WTC11 (cell line): Measurements from ENCODE around the gene VAMP3. TPM values are rescaled to one million over a fixed set of nuclear protein-coding genes. Genes with fewer than 3 reads are reported as not detected.

Experiments used
- ATAC-seq: fragments of 200-7000 bp; cut with Tn5 transposase; 2 replicates; pipeline ENCODE4 v1.10.0; 2021; ENCODE audit warnings: mild to moderate bottlenecking, moderate library complexity
- CTCF ChIA-PET: fragments of 300-600 bp; sonication (Branson Sonifier 250); formaldehyde crosslinking; loops from one replicate; lab custom pipeline; 2021; ENCODE audit warnings: antibody characterized with exemption; lab: Charles Lee
- POLR2A ChIA-PET: fragments of 350-600 bp; sonication (Branson Sonifier 250); formaldehyde crosslinking; loops from one replicate; lab custom pipeline; 2021; ENCODE audit warnings: antibody characterized with exemption; lab: Charles Lee
- DNase-seq: peaks from one replicate; pipeline ENCODE4 v3.0.0; 2021; ENCODE audit warnings: low spot score
- H3K27ac Mint-ChIP-seq: 2 replicates; pipeline ENCODE4 v1.8.0; 2021; ENCODE audit warnings: mixed read lengths
- H3K27me3 Mint-ChIP-seq: 2 replicates; pipeline ENCODE4 v1.8.0; 2021; ENCODE audit warnings: low read depth, mild to moderate bottlenecking, moderate library complexity, mixed read lengths
- H3K36me3 Mint-ChIP-seq: 2 replicates; pipeline ENCODE4 v1.8.0; 2021; ENCODE audit warnings: mixed read lengths
- H3K4me1 Mint-ChIP-seq: 2 replicates; pipeline ENCODE4 v1.8.0; 2022; ENCODE audit warnings: mixed read lengths
- H3K4me3 Mint-ChIP-seq: 2 replicates; pipeline ENCODE4 v1.8.0; 2021; ENCODE audit warnings: mild to moderate bottlenecking, moderate library complexity, mixed read lengths
- H3K9me3 Mint-ChIP-seq: 2 replicates; pipeline ENCODE4 v1.8.0; 2021; ENCODE audit warnings: mixed read lengths
- CBFB ChIP-seq: sonication (generic); formaldehyde crosslinking; IDR thresholded peaks from 2 replicates; pipeline ENCODE4 v1.8.1; 2022; ENCODE audit warnings: mild to moderate bottlenecking, low read depth, missing genetic modification reagents
- CREM ChIP-seq: sonication (generic); formaldehyde crosslinking; IDR thresholded peaks from 2 replicates; pipeline ENCODE4 v1.8.1; 2022; ENCODE audit warnings: mild to moderate bottlenecking, missing genetic modification reagents, moderate library complexity
- EMX1 ChIP-seq: fragments of 250-450 bp; sonication (Bioruptor Pico); IDR thresholded peaks from 2 replicates; pipeline ENCODE4 v1.8.0; 2021; ENCODE audit warnings: mild to moderate bottlenecking
- FOXP1 ChIP-seq: sonication (generic); formaldehyde crosslinking; IDR thresholded peaks from 2 replicates; pipeline ENCODE4 v1.8.0; 2022; ENCODE audit warnings: missing genetic modification reagents, mild to moderate bottlenecking, moderate library complexity, borderline replicate concordance
- GABPB1 ChIP-seq: sonication (generic); formaldehyde crosslinking; IDR thresholded peaks from 2 replicates; pipeline ENCODE4 v1.8.1; 2023; ENCODE audit warnings: mild to moderate bottlenecking, missing genetic modification reagents
- GTF2I ChIP-seq: fragments of 250-450 bp; sonication (Bioruptor Pico); conservative IDR thresholded peaks from 2 replicates; pipeline ENCODE4 v1.4.0; 2021; ENCODE audit warnings: mild to moderate bottlenecking
- NFE2L1 ChIP-seq: sonication (generic); formaldehyde crosslinking; IDR thresholded peaks from 2 replicates; pipeline ENCODE4 v1.8.1; 2023; ENCODE audit warnings: missing genetic modification reagents
- NR1H2 ChIP-seq: sonication (generic); formaldehyde crosslinking; IDR thresholded peaks from 2 replicates; pipeline ENCODE4 v1.9.0; 2021; ENCODE audit warnings: mild to moderate bottlenecking, moderate library complexity, missing genetic modification reagents
- NR3C1 ChIP-seq: sonication (generic); formaldehyde crosslinking; conservative IDR thresholded peaks from 2 replicates; pipeline ENCODE4 v1.8.1; 2023; ENCODE audit warnings: low read depth, mild to moderate bottlenecking, missing genetic modification reagents
- OVOL2 ChIP-seq: fragments of 250-450 bp; sonication (Bioruptor Pico); IDR thresholded peaks from 2 replicates; pipeline ENCODE4 v1.9.0; 2021; ENCODE audit warnings: mild to moderate bottlenecking, borderline replicate concordance
- TEAD4 ChIP-seq: sonication (generic); formaldehyde crosslinking; IDR thresholded peaks from 2 replicates; pipeline ENCODE4 v1.8.0; 2022; ENCODE audit warnings: mild to moderate bottlenecking, missing genetic modification reagents
- TP53 ChIP-seq: sonication (generic); formaldehyde crosslinking; IDR thresholded peaks from 2 replicates; pipeline ENCODE4 v1.8.1; 2023; ENCODE audit warnings: mild to moderate bottlenecking, missing genetic modification reagents
- ZBTB21 ChIP-seq: sonication (generic); formaldehyde crosslinking; IDR thresholded peaks from 2 replicates; pipeline ENCODE4 v1.8.1; 2023; ENCODE audit warnings: mild to moderate bottlenecking, missing genetic modification reagents, borderline replicate concordance
- ZNF138 ChIP-seq: sonication (generic); formaldehyde crosslinking; conservative IDR thresholded peaks from 2 replicates; pipeline ENCODE4 v1.8.1; 2022; ENCODE audit warnings: mild to moderate bottlenecking, moderate library complexity, missing genetic modification reagents
- ZNF263 ChIP-seq: sonication (generic); formaldehyde crosslinking; IDR thresholded peaks from 2 replicates; pipeline ENCODE4 v1.8.1; 2022; ENCODE audit warnings: low read depth, mild to moderate bottlenecking, moderate library complexity, missing genetic modification reagents
- total RNA-seq: library from RNA; stranded (reverse); gene quantifications from 3 replicates; pipeline ENCODE4 v1.2.3, GENCODE V29; 2021
- TF ChIP-seq, protein P1 (sequence below): sonication (generic); formaldehyde crosslinking; IDR thresholded peaks from 2 replicates; pipeline ENCODE4 v1.8.1; 2022; ENCODE audit warnings: low read depth, missing genetic modification reagents, borderline replicate concordance
- TF ChIP-seq, protein P2 (sequence below): sonication (generic); formaldehyde crosslinking; IDR thresholded peaks from 2 replicates; pipeline ENCODE4 v1.8.0; 2022; ENCODE audit warnings: mild to moderate bottlenecking, missing genetic modification reagents
- TF ChIP-seq, protein P3 (sequence below): fragments of 250-450 bp; sonication (Bioruptor Pico); IDR thresholded peaks from 2 replicates; pipeline ENCODE4 v1.9.0; 2021; ENCODE audit warnings: mild to moderate bottlenecking
- TF ChIP-seq, protein P4 (sequence below): fragments of 250-450 bp; sonication (Bioruptor Pico); IDR thresholded peaks from 2 replicates; pipeline ENCODE4 v1.9.0; 2021; ENCODE audit warnings: mild to moderate bottlenecking
- TF ChIP-seq, protein P5 (sequence below): sonication (generic); formaldehyde crosslinking; IDR thresholded peaks from 2 replicates; pipeline ENCODE4 v1.8.0; 2022; ENCODE audit warnings: mild to moderate bottlenecking, missing genetic modification reagents
- TF ChIP-seq, protein P6 (sequence below): sonication (generic); formaldehyde crosslinking; IDR thresholded peaks from 2 replicates; pipeline ENCODE4 v1.8.1; 2022; ENCODE audit warnings: mild to moderate bottlenecking, moderate library complexity, missing genetic modification reagents
- TF ChIP-seq, protein P7 (sequence below): sonication (generic); formaldehyde crosslinking; conservative IDR thresholded peaks from 2 replicates; pipeline ENCODE4 v1.8.1; 2023; ENCODE audit warnings: mild to moderate bottlenecking, low read depth, missing genetic modification reagents, moderate library complexity
- TF ChIP-seq, protein P8 (sequence below): sonication (generic); formaldehyde crosslinking; IDR thresholded peaks from 2 replicates; pipeline ENCODE4 v1.8.0; 2022; ENCODE audit warnings: mild to moderate bottlenecking, missing genetic modification reagents

The VAMP3 gene
- total RNA-seq, 1 experiment from 2014 or later = 40.2 TPM

DNA sequence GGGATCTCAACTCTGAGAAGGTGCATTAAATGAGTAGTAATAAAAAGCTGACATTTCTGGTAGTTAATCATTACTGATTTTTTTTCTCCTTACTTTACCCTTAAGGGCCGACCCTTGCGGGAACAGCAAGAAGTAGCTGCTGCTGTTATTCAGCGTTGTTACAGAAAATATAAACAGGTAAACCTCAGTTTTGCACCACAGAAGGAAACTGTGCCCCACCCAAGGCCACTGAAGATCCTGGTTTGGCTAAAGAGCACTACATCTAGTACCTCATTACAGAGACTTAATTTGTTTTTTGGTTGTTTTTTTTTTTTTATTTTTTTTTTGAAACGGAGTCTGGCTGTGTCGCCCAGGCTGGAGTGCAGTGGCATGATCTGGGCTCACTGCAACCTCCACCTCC lies 23.5 kb upstream of the VAMP3 start:
- Mint-ChIP-seq H3K27me3 (no peaks in the 10 kb centered on the region), H3K4me3 (no peak overlapping the region), H3K4me1 (peaks cover 10% of the 10 kb centered on the region), H3K36me3 (peaks cover 8% of the 10 kb centered on the region), H3K27ac (no peak overlapping the region), H3K9me3 (no peaks in the 10 kb centered on the region)
- TF ChIP-seq ZBTB21 (CRISPR knock-in tag) (no peak), TEAD4 (no peak)
- TF ChIP-seq, protein P1, sequence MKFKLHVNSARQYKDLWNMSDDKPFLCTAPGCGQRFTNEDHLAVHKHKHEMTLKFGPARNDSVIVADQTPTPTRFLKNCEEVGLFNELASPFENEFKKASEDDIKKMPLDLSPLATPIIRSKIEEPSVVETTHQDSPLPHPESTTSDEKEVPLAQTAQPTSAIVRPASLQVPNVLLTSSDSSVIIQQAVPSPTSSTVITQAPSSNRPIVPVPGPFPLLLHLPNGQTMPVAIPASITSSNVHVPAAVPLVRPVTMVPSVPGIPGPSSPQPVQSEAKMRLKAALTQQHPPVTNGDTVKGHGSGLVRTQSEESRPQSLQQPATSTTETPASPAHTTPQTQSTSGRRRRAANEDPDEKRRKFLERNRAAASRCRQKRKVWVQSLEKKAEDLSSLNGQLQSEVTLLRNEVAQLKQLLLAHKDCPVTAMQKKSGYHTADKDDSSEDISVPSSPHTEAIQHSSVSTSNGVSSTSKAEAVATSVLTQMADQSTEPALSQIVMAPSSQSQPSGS (CRISPR knock-in tag) = no peak
- TF ChIP-seq, protein P2, sequence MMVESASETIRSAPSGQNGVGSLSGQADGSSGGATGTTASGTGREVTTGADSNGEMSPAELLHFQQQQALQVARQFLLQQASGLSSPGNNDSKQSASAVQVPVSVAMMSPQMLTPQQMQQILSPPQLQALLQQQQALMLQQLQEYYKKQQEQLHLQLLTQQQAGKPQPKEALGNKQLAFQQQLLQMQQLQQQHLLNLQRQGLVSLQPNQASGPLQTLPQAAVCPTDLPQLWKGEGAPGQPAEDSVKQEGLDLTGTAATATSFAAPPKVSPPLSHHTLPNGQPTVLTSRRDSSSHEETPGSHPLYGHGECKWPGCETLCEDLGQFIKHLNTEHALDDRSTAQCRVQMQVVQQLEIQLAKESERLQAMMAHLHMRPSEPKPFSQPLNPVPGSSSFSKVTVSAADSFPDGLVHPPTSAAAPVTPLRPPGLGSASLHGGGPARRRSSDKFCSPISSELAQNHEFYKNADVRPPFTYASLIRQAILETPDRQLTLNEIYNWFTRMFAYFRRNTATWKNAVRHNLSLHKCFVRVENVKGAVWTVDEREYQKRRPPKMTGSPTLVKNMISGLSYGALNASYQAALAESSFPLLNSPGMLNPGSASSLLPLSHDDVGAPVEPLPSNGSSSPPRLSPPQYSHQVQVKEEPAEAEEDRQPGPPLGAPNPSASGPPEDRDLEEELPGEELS (CRISPR knock-in tag) = no peak
- POLR2A ChIA-PET = no interaction called here
- ATAC-seq (no peak), DNase-seq (no peak)
- CTCF ChIA-PET = interaction anchor here (0.6 to 8.9 kb wide), 2 partner anchors 79 to 568 kb away, joined by 4 to 502 read pairs; no protein-coding TSS in a partner anchor

DNA sequence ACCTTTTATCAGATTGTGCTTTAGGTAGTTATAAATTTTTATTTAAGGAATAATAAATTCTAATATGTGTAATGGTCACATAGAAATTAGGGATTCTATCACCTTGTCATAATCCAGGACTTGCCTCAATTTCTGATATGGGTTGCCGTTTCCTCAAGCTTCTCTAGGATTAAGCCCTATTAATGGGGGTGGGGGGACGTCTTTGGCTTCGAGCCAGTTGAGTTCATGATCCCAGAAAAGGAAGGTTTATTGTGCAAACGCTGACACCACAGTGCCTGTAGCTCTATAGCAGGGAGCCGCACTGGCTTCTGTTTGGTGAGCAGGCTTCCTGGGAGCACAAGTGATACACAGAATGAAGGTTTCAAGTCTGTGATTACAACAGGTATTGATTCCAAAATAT lies 22.0 kb upstream of the VAMP3 start:
- H3K4me1 Mint-ChIP-seq = peaks cover 18% of the 10 kb centered on the region
- H3K9me3 Mint-ChIP-seq = no peaks in the 10 kb centered on the region
- H3K4me3 Mint-ChIP-seq = no peak overlapping the region
- ATAC-seq (no peak), DNase-seq (no peak)
- POLR2A ChIA-PET = no interaction called here
- no peaks in the 10 kb centered on the region for H3K27me3 Mint-ChIP-seq
- no peak overlapping the region for H3K27ac Mint-ChIP-seq
- CTCF ChIA-PET = interaction anchor here (8.9 kb wide), 1 partner anchor 80 kb away, joined by 502 read pairs; no protein-coding TSS in a partner anchor
- TF ChIP-seq, protein P3, sequence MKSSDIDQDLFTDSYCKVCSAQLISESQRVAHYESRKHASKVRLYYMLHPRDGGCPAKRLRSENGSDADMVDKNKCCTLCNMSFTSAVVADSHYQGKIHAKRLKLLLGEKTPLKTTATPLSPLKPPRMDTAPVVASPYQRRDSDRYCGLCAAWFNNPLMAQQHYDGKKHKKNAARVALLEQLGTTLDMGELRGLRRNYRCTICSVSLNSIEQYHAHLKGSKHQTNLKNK = no peak
- TF ChIP-seq, protein P4, sequence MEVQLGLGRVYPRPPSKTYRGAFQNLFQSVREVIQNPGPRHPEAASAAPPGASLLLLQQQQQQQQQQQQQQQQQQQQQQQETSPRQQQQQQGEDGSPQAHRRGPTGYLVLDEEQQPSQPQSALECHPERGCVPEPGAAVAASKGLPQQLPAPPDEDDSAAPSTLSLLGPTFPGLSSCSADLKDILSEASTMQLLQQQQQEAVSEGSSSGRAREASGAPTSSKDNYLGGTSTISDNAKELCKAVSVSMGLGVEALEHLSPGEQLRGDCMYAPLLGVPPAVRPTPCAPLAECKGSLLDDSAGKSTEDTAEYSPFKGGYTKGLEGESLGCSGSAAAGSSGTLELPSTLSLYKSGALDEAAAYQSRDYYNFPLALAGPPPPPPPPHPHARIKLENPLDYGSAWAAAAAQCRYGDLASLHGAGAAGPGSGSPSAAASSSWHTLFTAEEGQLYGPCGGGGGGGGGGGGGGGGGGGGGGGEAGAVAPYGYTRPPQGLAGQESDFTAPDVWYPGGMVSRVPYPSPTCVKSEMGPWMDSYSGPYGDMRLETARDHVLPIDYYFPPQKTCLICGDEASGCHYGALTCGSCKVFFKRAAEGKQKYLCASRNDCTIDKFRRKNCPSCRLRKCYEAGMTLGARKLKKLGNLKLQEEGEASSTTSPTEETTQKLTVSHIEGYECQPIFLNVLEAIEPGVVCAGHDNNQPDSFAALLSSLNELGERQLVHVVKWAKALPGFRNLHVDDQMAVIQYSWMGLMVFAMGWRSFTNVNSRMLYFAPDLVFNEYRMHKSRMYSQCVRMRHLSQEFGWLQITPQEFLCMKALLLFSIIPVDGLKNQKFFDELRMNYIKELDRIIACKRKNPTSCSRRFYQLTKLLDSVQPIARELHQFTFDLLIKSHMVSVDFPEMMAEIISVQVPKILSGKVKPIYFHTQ = no peak
- TF ChIP-seq, protein P5, sequence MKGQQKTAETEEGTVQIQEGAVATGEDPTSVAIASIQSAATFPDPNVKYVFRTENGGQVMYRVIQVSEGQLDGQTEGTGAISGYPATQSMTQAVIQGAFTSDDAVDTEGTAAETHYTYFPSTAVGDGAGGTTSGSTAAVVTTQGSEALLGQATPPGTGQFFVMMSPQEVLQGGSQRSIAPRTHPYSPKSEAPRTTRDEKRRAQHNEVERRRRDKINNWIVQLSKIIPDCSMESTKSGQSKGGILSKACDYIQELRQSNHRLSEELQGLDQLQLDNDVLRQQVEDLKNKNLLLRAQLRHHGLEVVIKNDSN = no peak
- TF ChIP-seq FOXP1 (no peak), ZNF263 (CRISPR knock-in tag) (no peak), OVOL2 (CRISPR knock-in tag) (no peak), NR3C1 (no peak), ZNF138 (CRISPR knock-in tag) (no peak), TP53 (no peak), NFE2L1 (no peak), CBFB (no peak)
- H3K36me3 Mint-ChIP-seq = peaks cover 8% of the 10 kb centered on the region

DNA sequence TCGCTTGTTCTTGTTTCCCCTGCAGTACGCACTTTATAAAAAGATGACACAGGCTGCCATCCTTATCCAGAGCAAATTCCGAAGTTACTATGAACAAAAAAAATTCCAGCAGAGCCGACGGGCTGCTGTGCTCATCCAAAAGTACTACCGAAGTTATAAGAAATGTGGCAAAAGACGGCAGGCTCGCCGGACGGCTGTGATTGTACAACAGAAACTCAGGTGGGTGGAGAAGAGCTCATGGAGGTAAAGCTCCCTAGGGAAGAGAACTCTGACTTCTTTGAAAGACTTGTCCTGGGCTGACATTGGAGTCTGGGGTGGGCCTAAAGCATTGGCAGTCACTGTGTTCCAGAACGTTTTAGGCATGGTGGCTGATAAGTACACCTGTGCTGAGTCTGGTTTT lies 19.9 kb upstream of the VAMP3 start:
- Mint-ChIP-seq H3K36me3 (no peaks in the 10 kb centered on the region), H3K9me3 (no peaks in the 10 kb centered on the region), H3K27ac (no peak overlapping the region), H3K27me3 (no peaks in the 10 kb centered on the region), H3K4me1 (peaks cover 24% of the 10 kb centered on the region), H3K4me3 (no peak overlapping the region)
- CTCF ChIA-PET = interaction anchor here (0.7 to 8.9 kb wide), 4 partner anchors 10 to 516 kb away, joined by 3 to 502 read pairs (median 35); no protein-coding TSS in a partner anchor
- POLR2A ChIA-PET = no interaction called here
- ATAC-seq (no peak), DNase-seq (no peak)
- TF ChIP-seq OVOL2 (CRISPR knock-in tag) (no peak), NR1H2 (CRISPR knock-in tag) (no peak), ZBTB21 (CRISPR knock-in tag) (no peak), CREM (CRISPR knock-in tag) (no peak), GABPB1 (no peak), EMX1 (CRISPR knock-in tag) (no peak), GTF2I (CRISPR knock-in tag) (no peak)
- TF ChIP-seq, protein P6, sequence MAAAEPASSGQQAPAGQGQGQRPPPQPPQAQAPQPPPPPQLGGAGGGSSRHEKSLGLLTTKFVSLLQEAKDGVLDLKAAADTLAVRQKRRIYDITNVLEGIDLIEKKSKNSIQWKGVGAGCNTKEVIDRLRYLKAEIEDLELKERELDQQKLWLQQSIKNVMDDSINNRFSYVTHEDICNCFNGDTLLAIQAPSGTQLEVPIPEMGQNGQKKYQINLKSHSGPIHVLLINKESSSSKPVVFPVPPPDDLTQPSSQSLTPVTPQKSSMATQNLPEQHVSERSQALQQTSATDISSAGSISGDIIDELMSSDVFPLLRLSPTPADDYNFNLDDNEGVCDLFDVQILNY (CRISPR knock-in tag) = no peak
- TF ChIP-seq, protein P7, sequence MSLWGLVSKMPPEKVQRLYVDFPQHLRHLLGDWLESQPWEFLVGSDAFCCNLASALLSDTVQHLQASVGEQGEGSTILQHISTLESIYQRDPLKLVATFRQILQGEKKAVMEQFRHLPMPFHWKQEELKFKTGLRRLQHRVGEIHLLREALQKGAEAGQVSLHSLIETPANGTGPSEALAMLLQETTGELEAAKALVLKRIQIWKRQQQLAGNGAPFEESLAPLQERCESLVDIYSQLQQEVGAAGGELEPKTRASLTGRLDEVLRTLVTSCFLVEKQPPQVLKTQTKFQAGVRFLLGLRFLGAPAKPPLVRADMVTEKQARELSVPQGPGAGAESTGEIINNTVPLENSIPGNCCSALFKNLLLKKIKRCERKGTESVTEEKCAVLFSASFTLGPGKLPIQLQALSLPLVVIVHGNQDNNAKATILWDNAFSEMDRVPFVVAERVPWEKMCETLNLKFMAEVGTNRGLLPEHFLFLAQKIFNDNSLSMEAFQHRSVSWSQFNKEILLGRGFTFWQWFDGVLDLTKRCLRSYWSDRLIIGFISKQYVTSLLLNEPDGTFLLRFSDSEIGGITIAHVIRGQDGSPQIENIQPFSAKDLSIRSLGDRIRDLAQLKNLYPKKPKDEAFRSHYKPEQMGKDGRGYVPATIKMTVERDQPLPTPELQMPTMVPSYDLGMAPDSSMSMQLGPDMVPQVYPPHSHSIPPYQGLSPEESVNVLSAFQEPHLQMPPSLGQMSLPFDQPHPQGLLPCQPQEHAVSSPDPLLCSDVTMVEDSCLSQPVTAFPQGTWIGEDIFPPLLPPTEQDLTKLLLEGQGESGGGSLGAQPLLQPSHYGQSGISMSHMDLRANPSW (CRISPR knock-in tag) = no peak
- TF ChIP-seq, protein P8, sequence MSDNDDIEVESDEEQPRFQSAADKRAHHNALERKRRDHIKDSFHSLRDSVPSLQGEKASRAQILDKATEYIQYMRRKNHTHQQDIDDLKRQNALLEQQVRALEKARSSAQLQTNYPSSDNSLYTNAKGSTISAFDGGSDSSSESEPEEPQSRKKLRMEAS (CRISPR knock-in tag) = no peak
